ENCODE measurements around the gene TNFRSF4.
"Not testable (repeated sequence)": the region's sequence is repeated elsewhere in the genome, so short reads cannot be mapped to it uniquely, and the experiment has no call there.

Gene TNFRSF4

GRCh38 chr1:1213345-1214265, at the start of gene TNFRSF4:
TSS of gene TNFRSF4 (minus strand) at chr1:1214153. CDS start at chr1:1214127, 26 bp downstream.
- DNase-seq = no peak

- DNase-seq = no peak
Measured at GRCh38 chr1:1262758-1263157, 48.8 kb upstream of the TNFRSF4 start.

- DNase-seq = no peak
Measured at GRCh38 chr1:1262071-1262470, 48.1 kb upstream of the TNFRSF4 start.

GRCh38 chr1:1260843-1261560, 47.0 kb upstream of the TNFRSF4 start:
- no peak for DNase-seq

GRCh38 chr1:1259951-1260600, 46.1 kb upstream of the TNFRSF4 start:
- no peak for DNase-seq

DNA sequence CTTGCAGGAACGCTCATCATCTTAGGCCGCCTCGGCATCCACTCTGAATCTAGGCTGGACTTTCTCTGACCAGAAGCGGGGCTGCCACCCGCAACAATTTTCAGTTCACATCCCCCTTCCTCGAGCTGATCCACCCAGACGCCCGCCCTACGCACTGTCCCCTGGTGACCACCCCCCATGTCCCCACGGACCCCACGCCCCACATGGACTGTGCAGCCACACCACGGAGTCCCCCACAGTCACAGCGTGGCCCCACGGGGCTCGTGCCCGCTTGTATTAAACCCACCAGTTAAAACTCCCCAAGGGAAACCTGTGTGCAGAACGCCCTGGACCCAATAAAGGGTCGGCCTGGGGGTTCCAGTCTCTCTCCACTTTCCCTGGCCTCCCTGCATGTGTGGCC, 45.6 kb upstream of the TNFRSF4 start:
- no peak for DNase-seq

GRCh38 chr1:1259119-1259488, 45.2 kb upstream of the TNFRSF4 start:
- no peak for DNase-seq

GRCh38 chr1:1256956-1257871, 43.3 kb upstream of the TNFRSF4 start:
- DNase-seq = no peak

DNA sequence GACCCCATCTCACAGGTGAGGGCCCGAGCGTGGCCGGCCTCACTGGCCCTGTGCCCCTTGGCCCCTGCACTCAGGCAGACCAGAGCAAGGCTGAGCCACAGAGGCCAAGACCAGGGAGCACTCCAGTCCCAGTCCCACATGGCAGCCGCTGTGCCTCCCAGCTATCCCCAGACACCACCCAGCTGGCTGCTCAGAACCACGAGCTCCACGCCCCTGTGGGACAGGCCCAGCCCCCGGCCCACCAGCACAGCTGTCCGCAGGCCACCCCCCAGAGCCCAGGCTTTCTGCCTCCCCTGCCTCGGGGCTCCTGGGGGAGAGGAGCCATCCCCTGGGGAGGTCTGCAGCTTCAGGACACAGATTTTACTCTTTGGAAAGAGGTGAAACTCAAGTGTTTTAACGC, 41.7 kb upstream of the TNFRSF4 start:
- no peak for DNase-seq

DNA sequence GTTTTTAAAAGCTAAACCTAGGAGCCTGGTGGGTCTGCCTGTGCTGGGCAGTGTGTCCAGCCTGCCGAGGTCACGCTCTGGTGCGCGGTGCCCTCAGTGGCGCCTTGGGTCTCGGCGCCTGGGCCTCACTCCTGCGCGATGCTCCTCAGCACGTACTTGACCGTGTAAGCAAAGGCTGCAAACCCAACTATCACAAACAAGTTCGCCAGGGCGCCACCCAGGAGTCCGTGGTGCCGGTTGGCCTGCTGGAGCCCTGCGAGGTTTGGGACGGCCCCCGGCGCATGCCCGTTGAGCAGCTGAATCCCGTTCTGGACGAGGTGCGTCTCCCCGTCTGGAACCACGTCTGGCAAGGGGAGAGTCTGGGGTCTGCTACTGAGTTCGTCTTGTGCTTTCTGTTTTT, 41.1 kb upstream of the TNFRSF4 start:
- no peak for DNase-seq

GRCh38 chr1:1254667-1254998, 40.7 kb upstream of the TNFRSF4 start:
- no peak for DNase-seq

- no peak for DNase-seq
Measured at GRCh38 chr1:1253972-1254666, 40.2 kb upstream of the TNFRSF4 start.

- no peak for DNase-seq
Measured at GRCh38 chr1:1253314-1253713, 39.4 kb upstream of the TNFRSF4 start.

- DNase-seq = no peak
Measured at GRCh38 chr1:1250786-1251284, 36.9 kb upstream of the TNFRSF4 start.

GRCh38 chr1:1248009-1248913, 34.3 kb upstream of the TNFRSF4 start:
- not testable (repeated sequence) for DNase-seq

DNA sequence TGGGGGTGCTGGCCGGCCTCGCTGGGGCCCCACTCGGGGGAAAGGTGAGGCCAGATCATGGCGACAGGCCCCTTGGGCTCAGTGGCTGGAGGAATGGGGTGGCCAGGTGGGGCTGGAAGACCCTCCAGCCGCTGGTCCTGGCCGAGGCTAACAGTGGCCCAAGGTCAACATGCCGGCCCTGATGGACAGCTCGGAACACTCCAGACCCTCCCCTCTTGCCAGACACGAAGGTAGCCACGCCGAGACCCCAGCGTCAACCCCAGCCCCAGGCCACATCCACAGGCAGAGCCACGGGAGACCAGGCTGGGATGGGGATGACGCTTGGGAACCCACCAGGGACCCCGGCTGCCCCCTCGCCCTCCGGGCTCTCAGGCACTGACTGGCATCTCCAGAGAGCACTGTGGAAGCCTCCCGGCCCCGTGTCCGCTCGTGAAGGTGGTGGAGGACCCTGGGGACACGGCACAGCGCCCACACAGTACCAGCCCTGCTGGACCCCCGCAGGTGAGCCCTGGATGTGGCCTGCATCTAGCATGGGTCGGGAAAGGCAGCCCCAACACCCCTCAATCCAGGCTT, 33.5 kb upstream of the TNFRSF4 start:
- no peak for DNase-seq

DNA sequence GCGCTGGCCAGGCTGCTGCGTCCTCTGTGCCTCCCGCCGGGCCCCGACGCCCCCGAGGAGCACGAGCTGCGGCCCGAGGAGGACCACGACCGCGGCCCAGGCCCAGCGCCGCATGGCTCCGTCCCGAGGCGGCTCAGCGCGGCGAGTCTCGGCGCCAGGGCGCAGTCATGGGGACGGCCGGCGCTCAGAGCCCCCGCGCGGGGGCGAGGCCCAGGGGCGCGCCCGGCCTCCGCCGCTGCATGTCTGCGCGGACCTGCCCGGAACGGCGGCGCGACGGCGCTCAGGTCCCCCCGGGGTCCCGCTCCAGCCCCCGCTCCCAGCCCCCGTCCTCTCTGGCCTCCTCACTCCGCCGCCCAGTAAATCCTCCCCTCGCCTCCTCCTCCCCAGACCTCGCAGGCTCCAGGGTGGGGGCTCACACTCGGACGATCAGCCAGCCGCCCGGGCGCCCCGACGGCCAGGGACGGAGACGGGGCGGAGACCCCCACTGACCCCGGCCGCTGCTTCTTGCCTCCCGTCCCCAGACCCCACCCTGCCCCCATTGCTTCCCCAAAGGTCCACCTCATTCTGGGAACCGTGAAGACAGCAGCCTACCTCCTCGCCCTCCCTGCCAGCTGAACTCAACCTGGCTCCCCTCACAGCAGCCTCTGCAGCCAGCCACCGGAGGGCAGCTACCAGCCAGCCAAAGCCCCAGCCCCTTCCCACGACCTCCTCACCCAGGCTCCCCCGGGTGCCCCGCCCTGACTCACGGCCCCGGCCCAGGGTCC, 32.8 kb upstream of the TNFRSF4 start, which contains the start of gene C1QTNF12:
C1QTNF12 (minus strand) TSS at position 146 of the 764 bp plus-strand sequence; CDS start at position 114, 32 bp downstream.
- DNase-seq = no peak

DNA sequence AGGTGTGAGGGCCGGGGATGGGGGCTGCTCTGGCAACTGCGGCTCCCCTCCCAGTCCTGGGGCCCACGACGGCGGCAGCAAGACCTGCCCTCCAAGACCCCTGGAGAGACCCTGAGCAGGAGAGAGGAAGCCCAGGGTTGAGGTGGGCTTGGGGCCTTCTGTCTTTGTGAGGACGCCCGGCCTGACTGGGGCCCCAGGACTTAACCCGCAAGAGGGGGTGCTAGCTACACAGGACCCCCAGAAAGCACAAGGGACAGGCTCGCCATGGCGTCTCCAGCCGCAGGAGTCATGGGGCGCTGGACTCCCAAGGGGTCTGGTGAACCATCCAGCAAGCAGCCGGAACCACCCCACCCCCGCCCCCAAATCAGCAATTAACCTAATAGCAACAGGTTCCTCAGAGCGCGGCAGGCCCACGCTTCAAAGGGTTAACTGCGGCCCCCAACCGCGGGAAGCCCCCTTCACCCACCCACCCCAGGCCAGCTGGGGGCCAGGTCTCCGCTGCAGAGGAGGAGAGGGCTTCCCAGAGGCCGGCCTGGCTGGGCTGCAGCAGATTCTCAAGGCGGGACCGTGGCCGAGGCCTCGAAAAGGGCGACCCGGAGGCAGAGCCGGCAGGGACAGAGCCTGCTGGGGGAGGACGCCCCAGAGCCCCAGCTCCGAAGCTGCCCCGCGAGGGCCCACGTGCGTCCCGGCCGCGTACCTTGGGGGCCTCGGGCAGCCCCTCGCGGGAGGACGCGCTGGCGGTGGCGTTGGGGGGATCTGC, 32.0 kb upstream of the TNFRSF4 start:
- no peak for DNase-seq

All from SW 1271 (cell line).